Endodermal cell (in vitro differentiated cells): ENCODE results near the gene PRDM16. TPM values are rescaled to one million over a fixed set of nuclear protein-coding genes. Genes with fewer than 3 reads are reported as not detected.
A peak's percentile ranks its signal among the peaks of the same experiment; 100 is the strongest.

Experiments used
- DNase-seq: peaks from one replicate; pipeline ENCODE4 v3.0.0-alpha.2; 2017
- H3K27ac ChIP-seq: 2 replicates; pipeline ENCODE4 v1.5.1; 2013; ENCODE audit warnings: mild to moderate bottlenecking, low read depth, low read length, moderate library complexity
- H3K27me3 ChIP-seq: 2 replicates; pipeline ENCODE4 v1.6.1; 2013; ENCODE audit warnings: mild to moderate bottlenecking, low read length, moderate library complexity; ENCODE audit not compliant: insufficient read depth, control insufficient read depth, poor library complexity, severe bottlenecking
- H3K36me3 ChIP-seq: 2 replicates; pipeline ENCODE4 v1.7.0; 2013; ENCODE audit warnings: mild to moderate bottlenecking, low read length, moderate library complexity; ENCODE audit not compliant: control insufficient read depth, insufficient read depth
- H3K4me1 ChIP-seq: one replicate; pipeline ENCODE4 v1.7.0; 2013; ENCODE audit warnings: low read length; ENCODE audit not compliant: control insufficient read depth, insufficient read depth
- H3K4me3 ChIP-seq: 2 replicates; pipeline ENCODE4 v1.5.1; 2013; ENCODE audit warnings: mild to moderate bottlenecking, low read length, moderate library complexity
- H3K9ac ChIP-seq: 2 replicates; pipeline ENCODE4 v1.6.1; 2013; ENCODE audit warnings: mild to moderate bottlenecking, low read length, moderate library complexity; ENCODE audit not compliant: poor library complexity, severe bottlenecking; ENCODE audit errors: extremely low read depth
- H3K9me3 ChIP-seq: 2 replicates; pipeline ENCODE4 v1.6.1; 2013; ENCODE audit warnings: mild to moderate bottlenecking, low read length, moderate library complexity; ENCODE audit not compliant: control insufficient read depth
- H3K27ac Mint-ChIP-seq: 2 replicates; pipeline ENCODE4 v1.8.0; 2020; ENCODE audit warnings: mixed read lengths
- H3K27me3 Mint-ChIP-seq: 2 replicates; pipeline ENCODE4 v1.8.0; 2021; ENCODE audit warnings: mild to moderate bottlenecking, mixed read lengths; ENCODE audit not compliant: insufficient read depth
- H3K36me3 Mint-ChIP-seq: 2 replicates; pipeline ENCODE4 v1.8.0; 2020; ENCODE audit warnings: low read depth, mixed read lengths
- H3K4me1 Mint-ChIP-seq: 2 replicates; pipeline ENCODE4 v1.8.0; 2020; ENCODE audit warnings: mixed read lengths
- H3K4me3 Mint-ChIP-seq: 2 replicates; pipeline ENCODE4 v1.8.0; 2020; ENCODE audit warnings: mild to moderate bottlenecking, moderate library complexity, mixed read lengths
- H3K9me3 Mint-ChIP-seq: 2 replicates; pipeline ENCODE4 v1.8.0; 2020; ENCODE audit warnings: mild to moderate bottlenecking, mixed read lengths
- CTCF ChIP-seq: fragments of 200-600 bp; sonication (generic); conservative IDR thresholded peaks from 2 replicates; pipeline ENCODE4 v1.5.0; 2021; ENCODE audit warnings: antibody characterized with exemption, mild to moderate bottlenecking
- WGBS, 2 experiments: methylation state at CpG; one replicate each; pipeline versions ENCODE4 v1.1.5 to v1.1.7; 2013; ENCODE audit warnings: missing lambda C conversion rate in 2 of 2, mixed read lengths in 1 of 2; ENCODE audit not compliant: insufficient coverage in 1 of 2, insufficient read length in 1 of 2; 5-methylcytosine and 5-hydroxymethylcytosine counted together
- total RNA-seq, 2 donors: library from RNA; stranded (reverse); fragmentation: NEBNext Ultra II Directional in 1 of 2; extraction: Animal tissue kit (Norgen Biotek cat#: 25700) in 1 of 2; gene quantifications; 2 replicates in 1 of 2; 3 replicates in 1 of 2; pipeline ENCODE4 v1.2.1, GENCODE V29; 2021

The PRDM16 gene
- total RNA-seq, 2 donors from 2014 or later, result 2.1 to 4.0 TPM

- H3K36me3 Mint-ChIP-seq, result no peaks in the 10 kb centered on the region
- no peak overlapping the region for H3K9ac ChIP-seq
- H3K9me3 Mint-ChIP-seq, result no peaks in the 10 kb centered on the region
- H3K27me3 ChIP-seq, result no peaks in the 10 kb centered on the region
- H3K4me3 Mint-ChIP-seq, result no peak overlapping the region
- H3K4me3 ChIP-seq, result no peak overlapping the region
- peaks cover 17% of the 10 kb centered on the region for H3K4me1 ChIP-seq
- 88 to 92% methylated on average over 12 to 14 of the region's 14 CpGs for WGBS, 2 experiments
- H3K27ac Mint-ChIP-seq, result no peak overlapping the region
- peaks cover 2% of the 10 kb centered on the region for H3K27me3 Mint-ChIP-seq
- H3K27ac ChIP-seq, result no peak overlapping the region
- peaks cover 32% of the 10 kb centered on the region for H3K4me1 Mint-ChIP-seq
- DNase-seq, result no peak
- no peak for TF ChIP-seq CTCF
- no peaks in the 10 kb centered on the region for H3K9me3 ChIP-seq
- no peaks in the 10 kb centered on the region for H3K36me3 ChIP-seq
Measured at GRCh38 chr1:3120994-3121393, 52.0 kb downstream of the PRDM16 start.

GRCh38 chr1:3121401-3122210, 52.6 kb downstream of the PRDM16 start:
- no peaks in the 10 kb centered on the region for H3K36me3 Mint-ChIP-seq
- H3K4me3 Mint-ChIP-seq, result no peak overlapping the region
- Histone ChIP-seq H3K4me1 (peaks cover 23% of the 10 kb centered on the region), H3K9me3 (no peaks in the 10 kb centered on the region), H3K4me3 (no peak overlapping the region), H3K27ac (peak overlapping the region; percentile 32), H3K27me3 (no peaks in the 10 kb centered on the region), H3K9ac (no peak overlapping the region), H3K36me3 (no peaks in the 10 kb centered on the region)
- H3K4me1 Mint-ChIP-seq, result peaks cover 34% of the 10 kb centered on the region
- H3K27ac Mint-ChIP-seq, result no peak overlapping the region
- H3K9me3 Mint-ChIP-seq, result no peaks in the 10 kb centered on the region
- peaks cover 5% of the 10 kb centered on the region for H3K27me3 Mint-ChIP-seq
- no peak for TF ChIP-seq CTCF
- 91 to 92% methylated on average over 22 to 46 of the region's 46 CpGs for WGBS, 2 experiments
- DNase-seq, result peak; percentile 68

GRCh38 chr1:3122311-3122710, 53.3 kb downstream of the PRDM16 start:
- H3K4me1 Mint-ChIP-seq, result peaks cover 37% of the 10 kb centered on the region
- Histone ChIP-seq H3K9me3 (no peaks in the 10 kb centered on the region), H3K27ac (no peak overlapping the region), H3K36me3 (no peaks in the 10 kb centered on the region), H3K27me3 (no peaks in the 10 kb centered on the region), H3K4me3 (no peak overlapping the region), H3K4me1 (peaks cover 24% of the 10 kb centered on the region), H3K9ac (no peak overlapping the region)
- H3K9me3 Mint-ChIP-seq, result no peaks in the 10 kb centered on the region
- H3K4me3 Mint-ChIP-seq, result no peak overlapping the region
- no peak for TF ChIP-seq CTCF
- H3K27me3 Mint-ChIP-seq, result peaks cover 11% of the 10 kb centered on the region
- no peak for DNase-seq
- H3K36me3 Mint-ChIP-seq, result no peaks in the 10 kb centered on the region
- no peak overlapping the region for H3K27ac Mint-ChIP-seq
- WGBS, 2 experiments, result 89 to 92% methylated on average over 7 to 11 of the region's 12 CpGs
